GM12878 (cell line): ENCODE measurements around the gene ITIH2. TPM values are rescaled to one million over a fixed set of nuclear protein-coding genes. Genes with fewer than 3 reads are reported as not detected.

Source experiments
- ATAC-seq: fragments of 200-7000 bp; cut with Tn5 transposase; 3 replicates; pipeline ENCODE4 v1.9.1; 2020; ENCODE audit warnings: mild to moderate bottlenecking, moderate library complexity
- BruUV-seq: library from RNA; stranded (reverse); fragments of 400-500 nt; replicated peaks from 2 replicates; lab custom pipeline; 2021; lab: Mats Ljungman, UMichigan
- CTCF ChIA-PET: fragments of 300-600 bp; sonication (Branson Sonifier 250); formaldehyde crosslinking; extraction: SDS; loops from one replicate; lab custom pipeline; 2021; ENCODE audit warnings: inconsistent platforms; lab: Yijun Ruan, JAX
- POLR2A ChIA-PET: fragments of 350-600 bp; formaldehyde crosslinking; extraction: SDS; loops from one replicate; lab custom pipeline; 2021; ENCODE audit warnings: inconsistent platforms; lab: Charles Lee
- RAD21 ChIA-PET: fragments of 300-600 bp; sonication (Branson Sonifier 250); formaldehyde crosslinking; loops from one replicate; lab custom pipeline; 2023; ENCODE audit warnings: antibody characterized with exemption; ENCODE audit not compliant: unreplicated experiment; lab: Charles Lee
- SMC1A ChIA-PET: fragments of 300-600 bp; sonication (Branson Sonifier 250); formaldehyde crosslinking; loops from one replicate; lab custom pipeline; 2023; ENCODE audit not compliant: unreplicated experiment, uncharacterized antibody; lab: Charles Lee
- DNase-seq: peaks from one replicate; pipeline ENCODE4 v3.0.0-alpha.2; 2011; ENCODE audit warnings: low read depth, low spot score
- FAIRE-seq: peaks from 3 replicates; lab custom pipeline; 2011; peaks lifted over from hg19 to GRCh38; lab: Jason Lieb, UNC
- H2AFZ ChIP-seq: 2 replicates; pipeline ENCODE4 v1.6.0; 2011; ENCODE audit warnings: low read depth, low read length, control low read depth; ENCODE audit not compliant: control insufficient read depth
- H3K27ac ChIP-seq: 2 replicates; pipeline ENCODE4 v1.5.1; 2011; ENCODE audit warnings: control low read depth; ENCODE audit not compliant: control insufficient read depth, insufficient read depth
- H3K27me3 ChIP-seq, 2 experiments: replicated peaks in 1 of 2; 2 replicates each; pipeline versions ENCODE4 v1.6.0 to v1.6.1; 2011; ENCODE audit warnings: low read length in 1 of 2; ENCODE audit not compliant: control insufficient read depth in 2 of 2, insufficient read depth in 2 of 2
- H3K36me3 ChIP-seq, 2 experiments: 2 replicates each; pipeline ENCODE4 v1.5.1; 2011; ENCODE audit warnings: low read length in 1 of 2; ENCODE audit not compliant: control insufficient read depth in 2 of 2, insufficient read depth in 2 of 2
- H3K4me1 ChIP-seq: 2 replicates; pipeline ENCODE4 v1.6.1; 2011; ENCODE audit warnings: mild to moderate bottlenecking, low read length, moderate library complexity, mixed read lengths; ENCODE audit not compliant: control insufficient read depth, insufficient read depth
- H3K4me2 ChIP-seq: 2 replicates; pipeline ENCODE4 v1.6.0; 2011; ENCODE audit warnings: control low read depth; ENCODE audit not compliant: control insufficient read depth, insufficient read depth
- H3K4me3 ChIP-seq: fragments of 200-600 bp; sonication (generic); 2 replicates; pipeline ENCODE4 v1.5.1; 2016
- H3K79me2 ChIP-seq: 2 replicates; pipeline ENCODE4 v1.6.0; 2011; ENCODE audit warnings: low read length; ENCODE audit not compliant: control insufficient read depth, insufficient read depth
- H3K9ac ChIP-seq: 2 replicates; pipeline ENCODE4 v1.8.0; 2011; ENCODE audit warnings: low read length, control low read depth, mixed read lengths; ENCODE audit not compliant: control insufficient read depth, insufficient read depth
- H3K9me3 ChIP-seq: replicated peaks from 3 replicates; pipeline ENCODE4 v1.5.1; 2011; ENCODE audit warnings: mild to moderate bottlenecking, low read length; ENCODE audit not compliant: control insufficient read depth, insufficient read depth
- H4K20me1 ChIP-seq: 2 replicates; pipeline ENCODE4 v1.6.0; 2011; ENCODE audit not compliant: control insufficient read depth, insufficient read depth
- BACH1 ChIP-seq: fragments of 450-650 bp; IDR thresholded peaks from 2 replicates; pipeline ENCODE4 v1.6.1; 2017; ENCODE audit warnings: mild to moderate bottlenecking, borderline replicate concordance
- FOXK2 ChIP-seq: fragments of 450-650 bp; IDR thresholded peaks from 2 replicates; pipeline ENCODE4 v1.6.1; 2017; ENCODE audit warnings: mild to moderate bottlenecking, moderate library complexity
- GATAD2B ChIP-seq: fragments of 450-650 bp; conservative IDR thresholded peaks from 2 replicates; pipeline ENCODE4 v1.6.1; 2017; ENCODE audit warnings: low read depth, mild to moderate bottlenecking, moderate library complexity
- POLR2AphosphoS5 ChIP-seq: IDR thresholded peaks from 2 replicates; pipeline ENCODE4 v1.6.1; 2011; ENCODE audit warnings: mild to moderate bottlenecking, low read length, inconsistent platforms
- SIN3A ChIP-seq: IDR thresholded peaks from 2 replicates; pipeline ENCODE4 v1.6.1; 2012; ENCODE audit warnings: low read depth, low read length, improper control_type of control experiment
- SIX5 ChIP-seq: IDR thresholded peaks from 2 replicates; pipeline ENCODE4 v1.6.1; 2011; ENCODE audit warnings: mild to moderate bottlenecking, low read depth, low read length, moderate library complexity; ENCODE audit not compliant: severe bottlenecking
- TCF3 ChIP-seq: IDR thresholded peaks from 2 replicates; pipeline ENCODE4 v1.6.1; 2012; ENCODE audit warnings: low read depth, mild to moderate bottlenecking, low read length, borderline replicate concordance; ENCODE audit not compliant: insufficient read depth
- WGBS: methylation state at CpG from one replicate; pipeline ENCODE4 v1.1.6; 2016; ENCODE audit warnings: low lambda C conversion rate; ENCODE audit not compliant: insufficient replicate concordance, insufficient coverage; ENCODE audit errors: missing lambda C conversion rate; 5-methylcytosine and 5-hydroxymethylcytosine counted together
- in situ Hi-C: fragments of 300-500 bp; cut with MboI; formaldehyde crosslinking; loops from 9 replicates; pipeline ENCODE4 v1.14.3; 2018; ENCODE audit warnings: mixed read lengths
- intact Hi-C: fragments of 100-400 bp; cut with micrococcal nuclease; formaldehyde crosslinking; loops from one replicate; pipeline ENCODE4 v1.14.2; 2022; ENCODE audit not compliant: unreplicated experiment
- polyA plus RNA-seq, 11 experiments: library from polyadenylated mRNA; depleted of rRNA in 4 of 11; unstranded in 6 of 11; stranded (reverse) in 5 of 11; fragments of >200 nt; fragmentation: Nextera tagmentation in 4 of 11; fragmentation: Illumina TruSeq in 1 of 11; extraction: Ambion mirVana in 4 of 11; extraction: Trizol in 1 of 11; gene quantifications; 1 replicate in 1 of 11; 2 replicates in 10 of 11; pipeline versions ENCODE4 v1.2.1 to v1.2.3, GENCODE V29; 2011 to 2016; ENCODE audit warnings: inconsistent platforms in 2 of 11, missing spikeins in 2 of 11, low read depth in 1 of 11
- total RNA-seq, 4 experiments: library from RNA; depleted of rRNA in 3 of 4; stranded (reverse); fragments of >200 nt in 3 of 4; fragmentation: Illumina TruSeq in 1 of 4; extraction: Trizol in 1 of 4; gene quantifications; 2 replicates each; pipeline versions ENCODE4 v1.2.1 to v1.2.3, GENCODE V29; 2013 to 2021

Gene ITIH2
- total and polyA plus RNA-seq, 10 of the 15 experiments (the other 5 are each of a cell fraction or from before 2014, with no cell fraction given) = 0.05 to 0.72 (median 0.53) TPM; not detected in 7

- no peak for TF ChIP-seq FOXK2
Measured at GRCh38 chr10:7787857-7788638, 84.9 kb downstream of the ITIH2 start, which contains the start of the genes ATP5F1C and KIN (continued).

- RAD21 ChIA-PET = interaction anchor here (1.0 to 1.6 kb wide), 4 partner anchors 11 to 263 kb away, joined by 3 to 7 read pairs (median 6); partner anchors contain the start of gene TAF3
- H3K9me3 ChIP-seq = no peaks in the 10 kb centered on the region
- no peak for TF ChIP-seq BACH1
- 0 out of 2 replicates have a peak, but pooled peaks have one; percentile 7 for TF ChIP-seq POLR2AphosphoS5
- TF ChIP-seq GATAD2B = 0 out of 2 replicates have a peak, but pooled peaks have one; percentile 23
- 0 out of 2 replicates have a peak, but pooled peaks have one; percentile 20 for TF ChIP-seq SIN3A
- TF ChIP-seq SIX5 = no peak
- no peak for TF ChIP-seq TCF3
- TF ChIP-seq, all 136 proteins: peak for 3
- CTCF ChIA-PET = interaction anchor here (0.6 to 3.4 kb wide), 4 partner anchors 31 to 1420 kb away, joined by 3 to 24 read pairs (median 4); partner anchors contain the start of gene TAF3
- peaks cover 93% of the 10 kb centered on the region for H3K79me2 ChIP-seq
- in situ Hi-C loops = no loop called here
- H4K20me1 ChIP-seq = no peaks in the 10 kb centered on the region; the same call in 1 of the 2 replicates
- peak overlapping the region; percentile 91; the same call in 1 of the 2 replicates for H2AFZ ChIP-seq
- H3K4me3 ChIP-seq = peak overlapping the region; percentile 97
- H3K4me1 ChIP-seq = no peaks in the 10 kb centered on the region; the same call in 1 of the 2 replicates
- intact Hi-C loops = loop anchor here (1.0 to 10.0 kb wide), 2 partner anchors 30 to 264 kb away; partner anchors contain the start of gene TAF3
- H3K27me3 ChIP-seq = no peaks in the 10 kb centered on the region
- POLR2A ChIA-PET = interaction anchor here (0.9 to 1.4 kb wide), 7 partner anchors 11 to 316 kb away, joined by 3 to 10 read pairs (median 3); partner anchors contain the start of gene TAF3
- FAIRE-seq (no peak), DNase-seq (no peak), ATAC-seq (peak; percentile 32)
- peak overlapping the region; percentile 88 for H3K27ac ChIP-seq
- WGBS = 3% methylated on average over 25 of the region's 25 CpGs
- SMC1A ChIA-PET = interaction anchor here (0.6 to 1.4 kb wide), 6 partner anchors 10 to 32 kb away, joined by 3 to 6 read pairs (median 4); no protein-coding TSS in a partner anchor
- no TSS peak for BruUV-seq
- H3K9ac ChIP-seq = peak overlapping the region; percentile 94
- H3K36me3 ChIP-seq = peaks cover 0 to 4% of the 10 kb centered on the region in 2 experiments; a peak in 1 of 4 replicates
- H3K4me2 ChIP-seq = peak overlapping the region; percentile 88
Measured at GRCh38 chr10:7788639-7789286, 85.6 kb downstream of the ITIH2 start.
